NK-92 treated with Interleukin-12 subunit alpha and Interleukin-12 subunit beta, amount 100 ng/mL, for 24 hours (cell line): ENCODE results near the gene RPP38.

ENCODE experiments used
- DNase-seq: peaks from one replicate; lab custom pipeline; 2025; lab: John Stamatoyannopoulos, UW

RPP38 gene

DNA sequence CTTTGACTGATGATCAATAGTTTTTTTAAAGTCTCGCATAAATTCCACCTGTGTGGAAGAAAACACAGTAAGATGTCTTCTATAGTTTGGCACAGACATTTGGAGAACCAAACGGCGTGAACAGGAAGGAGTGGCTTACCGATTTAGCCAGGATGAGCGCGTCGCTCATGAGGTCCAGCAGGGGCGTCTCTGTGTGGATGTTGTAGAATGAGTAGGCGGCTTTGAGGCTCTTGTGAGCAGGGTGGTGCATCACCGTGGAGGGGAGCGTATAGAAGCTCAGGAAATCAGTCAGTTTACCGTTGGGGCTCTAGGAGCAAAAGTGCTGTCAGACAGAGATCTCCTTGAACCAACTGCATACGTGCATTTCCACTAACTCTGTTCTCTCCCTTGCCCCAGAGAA, 15.5 kb downstream of the RPP38 start:
- DNase-seq = no peak

DNA sequence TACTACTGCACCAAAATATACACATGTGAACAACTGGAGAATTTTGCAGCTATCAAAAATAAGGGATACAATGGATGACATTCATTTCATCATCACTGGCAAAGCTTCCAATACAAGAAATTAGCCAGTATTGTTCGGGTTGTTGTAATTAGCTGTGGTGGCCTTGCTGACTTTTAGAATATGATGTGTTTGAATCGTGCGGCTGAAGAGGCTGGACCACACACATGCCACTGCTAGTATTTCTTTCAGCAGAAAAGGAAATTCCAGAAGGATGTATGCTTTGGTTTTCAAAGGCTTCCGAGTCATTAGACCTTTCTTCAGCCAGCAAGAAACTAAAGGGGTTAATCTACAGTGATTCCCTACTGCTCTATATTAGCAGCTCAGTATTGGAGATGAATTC, 16.6 kb downstream of the RPP38 start:
- no peak for DNase-seq

GRCh38 chr10:15116225-15116624, 19.1 kb downstream of the RPP38 start:
- no peak for DNase-seq

DNA sequence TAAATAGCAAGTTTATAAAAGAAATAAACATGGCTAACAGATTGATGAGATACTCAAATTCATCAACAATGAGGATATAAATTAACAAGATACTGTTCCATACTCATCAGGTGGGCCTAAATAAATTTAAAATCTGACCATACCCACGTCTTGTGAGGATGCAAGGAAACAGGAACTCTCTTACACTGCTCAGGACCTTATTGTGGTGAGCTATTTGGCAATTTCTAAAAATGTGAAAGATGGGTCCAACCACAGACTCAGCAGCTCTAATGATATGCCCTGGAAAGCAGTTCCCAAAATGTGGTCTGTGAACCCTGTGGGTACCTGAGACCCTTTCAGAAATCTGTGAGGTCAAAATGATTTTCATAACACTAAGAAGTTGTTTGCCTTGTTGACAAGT, 21.5 kb downstream of the RPP38 start:
- no peak for DNase-seq

GRCh38 chr10:15120523-15120922, 23.4 kb downstream of the RPP38 start:
- DNase-seq = no peak

- DNase-seq = no peak
These were observed 24.6 kb downstream of the RPP38 start for GRCh38 chr10:15121707-15122106.

GRCh38 chr10:15122477-15123030, 25.4 kb downstream of the RPP38 start:
- DNase-seq = no peak

DNA sequence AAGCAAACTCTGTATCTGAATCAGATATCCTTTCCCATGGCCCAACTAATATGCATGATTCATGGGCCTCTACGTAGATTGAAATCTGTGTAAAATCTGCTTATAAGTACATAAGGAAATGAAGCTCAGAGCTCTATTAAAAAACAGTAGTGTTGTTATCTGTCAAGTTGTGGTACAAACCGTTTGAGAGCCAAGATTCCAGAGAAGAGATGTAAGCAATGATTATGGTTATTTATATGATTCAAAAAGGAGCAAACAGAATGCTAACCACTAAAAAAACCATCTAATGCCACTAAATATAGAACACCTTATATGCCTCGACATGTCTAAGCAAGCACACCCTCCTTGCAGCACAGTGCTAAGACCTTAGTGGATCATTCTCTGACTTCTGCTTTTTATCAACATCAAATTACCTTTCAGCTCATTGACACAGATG, 26.6 kb downstream of the RPP38 start:
- no peak for DNase-seq

GRCh38 chr10:15124190-15124589, 27.0 kb downstream of the RPP38 start:
- DNase-seq = no peak

DNA sequence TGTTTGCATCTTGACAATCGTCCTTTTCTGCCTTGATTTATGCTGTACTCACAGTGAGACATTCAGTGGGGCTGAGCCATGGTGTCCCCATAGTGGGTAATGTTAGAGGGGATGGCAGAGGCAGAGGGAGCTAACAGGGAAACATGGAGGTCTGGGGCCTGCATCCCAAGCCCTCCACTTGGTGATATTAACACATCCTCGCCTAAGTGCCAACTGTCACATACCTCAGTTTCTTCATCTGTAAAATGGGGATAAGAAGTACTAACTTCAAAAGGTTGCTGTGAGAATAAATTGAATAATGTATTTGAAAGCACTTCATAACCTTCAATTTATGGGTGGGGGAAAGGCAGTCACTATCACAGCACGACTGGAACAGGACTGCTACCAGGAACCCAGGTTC, 27.8 kb downstream of the RPP38 start:
- no peak for DNase-seq

DNA sequence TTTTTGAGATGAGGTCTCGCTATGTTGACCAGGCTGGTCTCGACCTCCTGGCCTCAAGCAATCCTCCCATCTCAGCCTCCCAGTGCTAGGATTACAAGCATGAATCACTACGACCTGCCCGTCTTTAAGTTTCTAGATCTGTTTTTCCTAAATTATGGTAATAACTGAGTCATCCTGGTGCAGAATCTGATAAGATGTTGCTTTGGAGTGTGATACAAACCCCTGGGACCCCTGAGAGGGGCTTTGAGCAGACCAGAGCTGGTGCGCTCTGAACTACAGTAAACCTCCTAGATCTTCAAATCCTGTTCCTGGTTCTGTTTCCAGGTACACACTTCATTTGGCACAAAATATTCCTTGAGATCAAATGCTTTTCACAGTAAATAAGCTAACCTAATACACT, 34.2 kb downstream of the RPP38 start:
- no peak for DNase-seq

DNA sequence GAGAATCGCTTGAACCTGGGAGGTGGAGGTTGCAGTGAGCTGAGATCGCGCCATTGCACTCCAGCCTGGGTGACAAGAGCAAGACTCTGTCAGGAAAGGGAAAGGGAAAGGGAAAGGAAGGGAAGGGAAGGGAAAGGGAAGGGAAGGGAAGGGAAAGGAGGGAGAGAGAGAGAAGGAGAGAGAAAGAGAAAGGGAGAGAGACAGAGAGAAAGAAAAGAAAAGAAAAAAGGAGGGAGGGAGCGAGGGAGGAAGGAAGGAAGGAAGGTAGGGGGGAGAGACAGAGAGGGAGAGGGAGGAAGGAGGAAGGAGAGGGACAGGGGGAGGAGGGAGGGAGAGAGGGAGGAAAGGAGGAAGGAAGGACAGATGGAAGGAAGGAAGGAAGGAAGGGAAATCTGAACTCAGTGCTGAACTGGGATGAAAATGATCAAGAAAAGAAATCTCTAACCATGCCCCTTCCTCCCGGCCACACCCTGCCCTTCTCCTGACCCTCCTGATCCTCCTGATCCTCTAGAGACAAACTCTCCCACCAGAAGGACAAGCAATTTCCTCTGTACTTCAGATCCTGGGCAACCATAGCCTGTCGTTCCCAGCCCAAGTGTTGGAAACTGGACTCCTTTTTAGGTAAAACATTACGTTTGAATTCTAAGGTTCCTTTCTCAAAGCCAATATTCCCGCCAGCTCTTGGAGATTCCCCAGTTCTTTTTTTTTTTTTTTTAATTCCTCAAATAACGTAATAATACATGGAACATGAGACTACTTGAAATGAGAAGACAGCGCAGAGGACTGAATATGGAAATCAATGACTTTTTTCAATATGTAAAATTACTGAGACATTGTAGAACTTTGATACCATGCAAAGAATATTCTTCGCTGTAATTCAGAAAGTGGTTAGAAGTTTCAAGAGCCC, 39.2 kb downstream of the RPP38 start:
- no peak for DNase-seq

DNA sequence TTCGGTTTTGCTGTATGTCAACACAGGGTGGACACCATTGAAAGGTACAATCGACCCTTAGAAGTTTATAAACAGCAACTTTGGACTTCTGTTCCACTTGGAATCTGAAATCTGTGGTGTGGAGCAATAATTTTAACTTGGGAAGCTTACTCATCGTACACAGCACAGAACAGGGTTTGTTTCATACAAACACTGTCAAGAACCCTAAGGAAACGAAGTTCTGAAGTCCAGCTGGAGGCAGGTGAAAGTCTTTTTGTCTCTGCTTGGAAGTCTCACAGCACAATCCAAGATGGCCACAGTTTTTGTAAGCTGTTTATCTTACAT, 39.8 kb downstream of the RPP38 start:
- DNase-seq = no peak

- DNase-seq = no peak
These were observed 40.5 kb downstream of the RPP38 start for GRCh38 chr10:15137636-15138035.

DNA sequence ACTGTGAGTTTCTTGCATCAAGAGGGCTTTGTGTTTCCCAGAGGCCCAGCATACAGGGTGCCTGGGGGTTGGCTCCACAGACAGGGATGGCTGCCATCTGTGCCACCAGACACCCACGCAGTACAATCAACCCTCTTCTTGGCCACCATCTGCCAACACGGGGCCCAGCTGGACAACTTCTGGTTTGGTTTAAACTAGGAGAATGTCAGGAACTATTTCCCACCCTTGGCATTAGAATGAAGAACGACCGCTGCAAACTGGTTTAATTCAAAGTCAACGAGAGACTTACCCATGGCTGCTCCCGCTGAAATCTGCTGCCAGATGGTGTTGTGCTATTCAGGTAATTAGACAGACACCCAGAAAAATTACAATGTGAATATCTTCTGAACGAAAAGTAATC, 43.5 kb downstream of the RPP38 start:
- DNase-seq = no peak

- no peak for DNase-seq
These were observed 44.2 kb downstream of the RPP38 start for GRCh38 chr10:15141136-15142054.

DNA sequence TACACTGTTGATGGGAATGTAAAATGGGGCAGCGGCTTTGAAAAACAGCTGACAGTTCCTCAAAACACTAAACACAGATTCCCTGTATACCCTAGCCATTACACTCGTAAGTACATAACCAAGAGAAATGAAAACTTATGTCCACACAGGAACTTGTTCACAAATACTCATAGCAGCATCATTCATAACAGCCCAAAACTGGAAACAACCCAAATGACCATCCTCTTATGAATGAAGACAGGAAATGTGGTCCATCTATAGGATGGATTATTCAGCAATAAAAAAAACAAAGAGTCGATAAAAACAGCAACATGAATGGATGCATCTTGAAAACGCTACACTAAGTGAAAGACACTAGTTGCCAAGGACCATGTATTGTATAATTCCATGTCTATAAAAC, 47.6 kb downstream of the RPP38 start:
- no peak for DNase-seq

DNA sequence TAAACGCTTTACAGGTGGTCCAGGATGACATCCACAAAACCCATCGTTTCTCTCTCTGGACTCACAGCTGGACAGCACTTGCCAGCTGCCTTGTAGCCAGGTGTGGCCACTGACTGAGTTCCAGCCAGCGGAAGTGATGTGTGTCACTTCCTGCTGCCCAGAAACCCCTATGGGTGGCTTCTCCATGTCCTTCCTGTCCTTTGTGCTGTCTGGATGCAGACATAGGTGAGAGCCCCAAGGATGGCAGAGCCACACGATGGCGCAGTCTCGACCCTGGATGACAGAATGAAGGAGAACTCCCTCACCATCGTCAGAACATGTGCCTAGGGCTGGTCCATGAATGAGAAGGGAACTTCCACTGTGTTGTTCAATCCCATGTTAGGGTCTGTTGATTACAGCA, 49.2 kb downstream of the RPP38 start:
- no peak for DNase-seq

DNA sequence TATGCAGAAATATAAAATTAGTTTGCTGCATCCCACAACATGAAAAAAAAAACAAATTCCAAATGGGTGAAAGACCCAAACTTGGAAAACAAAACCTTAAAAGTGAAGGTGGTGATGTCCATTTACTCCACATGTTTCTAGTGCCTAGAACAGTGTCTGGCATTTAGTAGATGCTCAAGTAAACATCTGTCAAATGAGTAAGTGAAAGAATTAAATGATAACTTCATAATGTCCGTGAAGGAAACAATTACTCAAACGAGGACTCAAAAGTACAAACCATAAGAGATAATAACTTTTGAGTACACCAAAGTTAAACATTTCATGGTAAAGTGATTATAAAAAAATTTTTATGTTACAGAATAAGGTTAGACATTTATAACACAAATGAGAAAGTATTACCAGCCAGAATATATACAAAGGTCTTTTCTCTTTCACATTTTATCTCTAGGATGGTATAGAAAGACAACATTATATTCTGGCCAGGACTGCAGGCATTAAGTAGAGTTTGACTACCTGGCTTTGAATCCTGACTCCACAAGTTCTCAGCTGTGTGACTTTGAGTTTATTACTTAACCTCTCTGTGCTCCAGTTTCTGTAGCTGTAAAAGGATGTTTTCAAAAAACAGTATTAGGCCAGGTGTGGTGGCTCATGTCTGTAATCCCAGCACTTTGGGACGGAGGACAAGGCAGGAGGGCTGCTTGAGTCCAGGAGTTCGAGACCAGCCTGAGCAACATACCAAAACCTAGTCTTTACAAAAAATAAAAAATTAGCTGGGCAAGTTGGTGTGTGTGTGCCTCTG, 50.6 kb downstream of the RPP38 start:
- DNase-seq = no peak

- DNase-seq = no peak
These were observed 52.1 kb downstream of the RPP38 start for GRCh38 chr10:15149042-15149771.

GRCh38 chr10:15150563-15150962, 53.4 kb downstream of the RPP38 start:
- DNase-seq = no peak
